Measurements from ENCODE around the gene SMAD7. TPM values are rescaled to one million over a fixed set of nuclear protein-coding genes. Genes with fewer than 3 reads are reported as not detected.

The SMAD7 gene
- total and polyA plus RNA-seq, 10 of the 15 experiments (the other 5 are each of a cell fraction or from before 2014, with no cell fraction given): 1.3 to 22.5 (median 8.0) TPM

DNA sequence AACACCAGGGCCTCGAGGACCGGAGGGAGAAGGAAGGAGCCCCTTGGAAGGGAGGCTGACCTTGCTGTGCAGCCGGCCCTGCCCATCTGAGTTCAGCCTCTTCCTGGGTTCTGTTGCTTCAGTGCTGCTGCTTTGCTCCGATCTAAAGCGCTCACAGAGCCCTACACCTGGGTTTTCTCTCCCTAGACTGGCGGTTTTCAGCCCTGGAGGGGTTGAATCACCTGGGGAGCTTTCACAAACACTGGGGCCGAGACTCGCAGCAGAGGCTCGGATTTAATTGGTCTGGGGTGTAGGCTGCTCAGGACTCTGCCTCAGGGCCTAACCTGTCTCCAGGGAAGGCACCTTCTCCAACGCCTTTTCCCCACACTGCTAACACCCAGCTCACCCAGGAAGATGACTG lies 40.9 kb upstream of the SMAD7 start:
- H4K20me1 ChIP-seq (ENCODE audit: control insufficient read depth, insufficient read depth): no peaks in the 10 kb centered on the region
- FAIRE-seq (no peak), DNase-seq (ENCODE audit: low read depth, low spot score) (no peak), ATAC-seq (no peak)
- in situ Hi-C loops (cut with MboI): no loop called here
- H3K4me1 ChIP-seq (ENCODE audit: control insufficient read depth, insufficient read depth, low read length): no peaks in the 10 kb centered on the region; the same call in 1 of the 2 replicates
- H3K36me3 ChIP-seq (ENCODE audit: control insufficient read depth in 2 of 2, insufficient read depth in 2 of 2, low read length in 1 of 2): no peaks in the 10 kb centered on the region
- CTCF ChIA-PET: no interaction called here
- H3K9ac ChIP-seq (ENCODE audit: control insufficient read depth, insufficient read depth, low read length): no peak overlapping the region
- RAD21 ChIA-PET (ENCODE audit: unreplicated experiment): no interaction called here
- TF ChIP-seq RUNX3 (IDR thresholded peaks at IDR 0.05; ENCODE audit: low read length) (no peak), CTCF (IDR thresholded peaks at IDR 0.05 in 2 of 3, conservative IDR thresholded peaks at IDR 0.05 in 1 of 3; ENCODE audit: control insufficient read depth in 2 of 3, extremely low read depth in 1 of 3, insufficient read depth in 1 of 3, low read depth in 3 of 3, low read length in 3 of 3) (no peak), SIN3A (IDR thresholded peaks at IDR 0.05; ENCODE audit: low read depth, low read length) (no peak), WRNIP1 (IDR thresholded peaks at IDR 0.05; ENCODE audit: borderline replicate concordance, low read depth, low read length) (no peak), PAX5 (IDR thresholded peaks at IDR 0.05; ENCODE audit: borderline replicate concordance, low read depth, low read length) (no peak), RBBP5 (conservative IDR thresholded peaks at IDR 0.05) (no peak), ZBED1 (IDR thresholded peaks at IDR 0.05; ENCODE audit: borderline replicate concordance) (no peak), CEBPB (IDR thresholded peaks at IDR 0.05; ENCODE audit: borderline replicate concordance in 1 of 2, low read depth in 2 of 2, low read length in 2 of 2) (no peak)
- TF ChIP-seq, protein P1, sequence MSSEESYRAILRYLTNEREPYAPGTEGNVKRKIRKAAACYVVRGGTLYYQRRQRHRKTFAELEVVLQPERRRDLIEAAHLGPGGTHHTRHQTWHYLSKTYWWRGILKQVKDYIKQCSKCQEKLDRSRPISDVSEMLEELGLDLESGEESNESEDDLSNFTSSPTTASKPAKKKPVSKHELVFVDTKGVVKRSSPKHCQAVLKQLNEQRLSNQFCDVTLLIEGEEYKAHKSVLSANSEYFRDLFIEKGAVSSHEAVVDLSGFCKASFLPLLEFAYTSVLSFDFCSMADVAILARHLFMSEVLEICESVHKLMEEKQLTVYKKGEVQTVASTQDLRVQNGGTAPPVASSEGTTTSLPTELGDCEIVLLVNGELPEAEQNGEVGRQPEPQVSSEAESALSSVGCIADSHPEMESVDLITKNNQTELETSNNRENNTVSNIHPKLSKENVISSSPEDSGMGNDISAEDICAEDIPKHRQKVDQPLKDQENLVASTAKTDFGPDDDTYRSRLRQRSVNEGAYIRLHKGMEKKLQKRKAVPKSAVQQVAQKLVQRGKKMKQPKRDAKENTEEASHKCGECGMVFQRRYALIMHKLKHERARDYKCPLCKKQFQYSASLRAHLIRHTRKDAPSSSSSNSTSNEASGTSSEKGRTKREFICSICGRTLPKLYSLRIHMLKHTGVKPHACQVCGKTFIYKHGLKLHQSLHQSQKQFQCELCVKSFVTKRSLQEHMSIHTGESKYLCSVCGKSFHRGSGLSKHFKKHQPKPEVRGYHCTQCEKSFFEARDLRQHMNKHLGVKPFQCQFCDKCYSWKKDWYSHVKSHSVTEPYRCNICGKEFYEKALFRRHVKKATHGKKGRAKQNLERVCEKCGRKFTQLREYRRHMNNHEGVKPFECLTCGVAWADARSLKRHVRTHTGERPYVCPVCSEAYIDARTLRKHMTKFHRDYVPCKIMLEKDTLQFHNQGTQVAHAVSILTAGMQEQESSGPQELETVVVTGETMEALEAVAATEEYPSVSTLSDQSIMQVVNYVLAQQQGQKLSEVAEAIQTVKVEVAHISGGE (CRISPR knock-in tag; IDR thresholded peaks at IDR 0.05): no peak
- H3K9me3 ChIP-seq (replicated peaks; ENCODE audit: control insufficient read depth, insufficient read depth, low read length): no peaks in the 10 kb centered on the region
- 63% methylated on average over 10 of the region's 10 CpGs for WGBS (ENCODE audit: insufficient coverage, insufficient replicate concordance, low lambda C conversion rate, missing lambda C conversion rate)
- H3K79me2 ChIP-seq (ENCODE audit: control insufficient read depth, insufficient read depth, low read length): no peaks in the 10 kb centered on the region
- H3K27ac ChIP-seq (ENCODE audit: control insufficient read depth, insufficient read depth): no peak overlapping the region
- intact Hi-C loops (cut with micrococcal nuclease; ENCODE audit: unreplicated experiment): no loop called here
- no peak overlapping the region for H3K4me3 ChIP-seq
- H2AFZ ChIP-seq (ENCODE audit: control insufficient read depth, low read depth, low read length): no peak overlapping the region
- POLR2A ChIA-PET: no interaction called here
- no TSS peak for BruUV-seq (replicated peaks)
- SMC1A ChIA-PET (ENCODE audit: uncharacterized antibody, unreplicated experiment): no interaction called here
- H3K4me2 ChIP-seq (ENCODE audit: control insufficient read depth, insufficient read depth): no peak overlapping the region
- H3K27me3 ChIP-seq (replicated peaks in 1 of 2; ENCODE audit: control insufficient read depth in 2 of 2, insufficient read depth in 2 of 2, low read length in 1 of 2): no peaks in the 10 kb centered on the region; a peak in 1 of 4 replicates
